NCI-H2196 treated with DMSO at 0.1 percent for 48 hours (cell line): ENCODE measurements around the gene IQSEC1.

Source experiments
- DNase-seq: peaks from one replicate; lab custom pipeline; 2025; ENCODE audit not compliant: unreplicated experiment; lab: John Stamatoyannopoulos, UW

IQSEC1 gene

GRCh38 chr3:12941495-12942023, 131.7 kb downstream of the IQSEC1 start:
- no peak for DNase-seq

DNA sequence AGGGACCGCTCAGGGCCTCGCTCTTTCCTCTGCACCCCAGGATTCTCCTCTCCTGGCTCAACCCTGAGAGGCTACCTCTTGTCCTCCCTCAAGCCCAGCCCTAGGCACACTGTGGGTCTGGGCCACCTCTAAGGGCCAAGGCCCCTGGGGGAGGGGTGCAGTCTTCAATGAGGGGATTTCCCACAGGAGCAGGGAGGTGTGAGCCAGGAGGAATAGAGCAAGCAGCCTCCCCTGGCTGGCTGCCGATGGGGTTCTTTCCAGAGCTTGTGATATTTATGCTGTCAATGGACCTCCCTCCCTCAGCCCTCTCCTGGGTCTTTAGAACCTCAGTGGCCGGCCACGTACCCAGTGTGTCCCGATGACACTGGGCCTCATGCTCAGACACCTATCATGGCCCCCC, 132.4 kb downstream of the IQSEC1 start:
- no peak for DNase-seq

- no peak for DNase-seq
These were observed 134.1 kb downstream of the IQSEC1 start for GRCh38 chr3:12939137-12939536.

- DNase-seq = no peak
These were observed 134.9 kb downstream of the IQSEC1 start for GRCh38 chr3:12938258-12938711.

- no peak for DNase-seq
These were observed 137.1 kb downstream of the IQSEC1 start for GRCh38 chr3:12935861-12936830.

GRCh38 chr3:12935023-12935860, 138.0 kb downstream of the IQSEC1 start:
- DNase-seq = no peak

DNA sequence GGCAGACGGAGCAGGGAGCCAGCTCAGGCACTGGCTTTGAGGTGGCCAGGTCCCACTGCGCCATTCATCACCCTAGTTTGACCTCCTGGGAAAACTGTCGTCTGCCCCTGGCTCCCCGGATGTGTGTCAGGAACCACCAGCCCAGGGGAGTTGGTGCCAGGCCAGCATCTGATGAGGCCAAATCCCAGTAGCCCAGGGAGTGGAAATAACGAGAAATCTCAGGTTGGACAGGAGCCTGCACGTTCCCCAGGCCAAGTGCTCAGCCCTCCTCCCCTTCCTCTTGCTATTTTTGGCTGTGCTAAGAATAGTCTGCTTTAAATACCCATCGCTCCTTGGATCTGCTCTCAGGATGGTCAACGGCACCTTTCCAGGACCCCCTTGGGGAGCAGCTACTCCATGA, 138.8 kb downstream of the IQSEC1 start:
- no peak for DNase-seq

DNA sequence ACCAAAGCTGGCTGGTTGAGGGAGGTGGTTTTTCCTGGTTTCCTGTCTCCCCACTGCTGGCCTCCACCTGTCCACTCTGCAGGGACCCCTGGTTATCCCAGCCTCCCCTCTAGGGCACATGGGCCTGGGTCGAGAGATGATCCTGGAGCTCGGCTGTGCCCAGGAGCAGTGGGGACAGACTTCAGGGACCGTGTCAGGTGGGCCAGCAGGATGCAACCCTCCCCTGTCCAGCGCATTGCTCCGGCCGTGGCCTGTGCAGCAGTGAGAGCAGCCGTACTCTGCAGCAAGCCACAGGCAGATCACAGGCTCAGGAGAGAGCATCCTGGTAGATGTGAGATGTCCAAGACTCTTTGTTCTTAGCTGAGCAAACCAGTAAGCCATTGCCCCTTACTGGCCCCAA, 139.3 kb downstream of the IQSEC1 start:
- DNase-seq = no peak

DNA sequence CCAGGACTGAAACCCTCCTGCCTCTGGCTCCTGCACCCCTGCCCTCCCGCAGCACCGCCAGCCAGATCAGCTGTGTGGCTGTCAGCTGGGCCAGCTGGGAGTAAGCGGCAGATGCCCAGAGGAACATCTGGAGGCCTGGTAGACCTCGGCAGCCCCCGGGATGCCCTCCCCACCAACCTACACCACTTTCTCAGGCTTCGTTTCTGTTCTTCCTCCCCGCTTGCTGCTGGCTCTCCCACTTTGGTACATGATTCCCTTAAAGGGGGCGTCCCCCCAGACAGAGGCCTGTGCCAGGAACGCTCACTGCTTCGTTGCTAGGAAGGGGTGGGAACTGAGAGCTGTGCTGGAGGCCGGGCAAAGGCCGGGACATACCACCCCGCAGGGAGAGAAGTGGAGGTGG, 140.5 kb downstream of the IQSEC1 start:
- no peak for DNase-seq

- no peak for DNase-seq
These were observed 140.9 kb downstream of the IQSEC1 start for GRCh38 chr3:12932347-12932746.

DNA sequence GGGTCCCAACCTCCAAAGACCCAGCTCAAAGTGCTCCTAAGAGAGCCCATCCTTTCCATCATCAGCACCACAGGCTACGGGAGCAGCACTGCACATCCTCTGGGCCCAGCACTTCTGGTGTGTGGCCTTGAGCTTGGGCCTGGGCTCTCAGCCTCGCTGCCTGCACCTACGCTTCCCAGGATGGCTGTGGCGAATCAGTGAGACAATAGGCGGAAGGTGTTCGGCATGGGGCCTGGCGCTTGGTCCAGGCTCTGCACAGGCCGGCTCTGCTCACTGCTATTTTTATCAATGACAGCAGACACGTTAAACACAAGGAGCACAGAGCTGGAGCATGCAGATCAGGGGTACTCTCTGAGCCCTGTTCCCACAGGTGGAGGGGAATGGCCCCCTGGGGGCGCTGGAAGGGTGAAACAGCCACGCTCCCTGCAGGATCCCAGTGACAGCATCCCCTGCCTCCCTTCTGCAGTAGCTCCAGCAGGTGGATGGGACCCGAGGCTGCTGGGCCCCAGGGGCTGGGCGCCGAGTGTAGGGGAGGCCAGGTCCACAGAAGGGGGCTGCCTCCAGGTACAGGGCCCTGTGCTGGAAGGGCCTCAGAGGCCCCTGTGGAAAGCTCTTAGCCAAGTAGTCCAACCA, 141.8 kb downstream of the IQSEC1 start:
- DNase-seq = no peak

- no peak for DNase-seq
These were observed 143.4 kb downstream of the IQSEC1 start for GRCh38 chr3:12929801-12930200.

- DNase-seq = no peak
These were observed 146.6 kb downstream of the IQSEC1 start for GRCh38 chr3:12926660-12927059.

DNA sequence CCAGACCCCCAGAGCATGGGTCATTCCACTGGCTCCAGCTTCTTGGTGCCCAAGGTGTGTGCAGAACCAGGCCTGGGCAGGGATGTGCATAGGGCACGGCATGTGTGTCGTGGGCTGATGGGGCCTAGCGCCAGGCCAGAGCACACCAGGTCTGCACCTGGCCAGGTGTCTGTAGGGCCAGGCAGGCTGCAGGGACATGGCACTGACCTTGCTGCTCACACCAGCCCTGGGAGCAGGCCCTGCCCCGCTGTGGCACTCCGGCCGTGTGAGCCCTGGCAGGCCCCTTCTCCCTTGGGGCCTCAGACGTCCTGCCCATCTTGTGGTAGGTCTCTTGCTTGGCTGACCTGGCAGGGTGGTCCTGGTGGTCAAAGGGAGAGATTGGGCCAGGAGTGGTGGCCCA, 147.6 kb downstream of the IQSEC1 start:
- DNase-seq = no peak

DNA sequence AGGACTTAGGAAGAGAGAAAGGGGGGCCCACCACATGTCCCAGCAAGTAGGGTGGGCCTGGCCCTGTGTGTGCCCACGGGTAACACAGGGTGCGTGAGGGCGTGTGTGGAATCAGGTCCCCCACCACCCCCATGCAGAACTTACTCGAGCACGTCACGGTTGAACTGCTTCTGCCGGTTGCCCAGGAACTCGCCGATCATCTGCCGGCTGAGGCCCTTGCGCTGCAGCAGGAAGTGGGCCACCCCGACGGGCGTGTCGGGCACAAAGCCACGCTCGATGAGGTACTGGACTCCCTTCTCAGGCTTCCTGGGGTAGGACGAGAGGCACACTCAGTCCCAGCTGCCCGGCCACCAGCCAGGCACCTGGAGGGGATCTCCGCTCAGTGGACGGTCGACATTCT, 148.8 kb downstream of the IQSEC1 start:
- no peak for DNase-seq

DNA sequence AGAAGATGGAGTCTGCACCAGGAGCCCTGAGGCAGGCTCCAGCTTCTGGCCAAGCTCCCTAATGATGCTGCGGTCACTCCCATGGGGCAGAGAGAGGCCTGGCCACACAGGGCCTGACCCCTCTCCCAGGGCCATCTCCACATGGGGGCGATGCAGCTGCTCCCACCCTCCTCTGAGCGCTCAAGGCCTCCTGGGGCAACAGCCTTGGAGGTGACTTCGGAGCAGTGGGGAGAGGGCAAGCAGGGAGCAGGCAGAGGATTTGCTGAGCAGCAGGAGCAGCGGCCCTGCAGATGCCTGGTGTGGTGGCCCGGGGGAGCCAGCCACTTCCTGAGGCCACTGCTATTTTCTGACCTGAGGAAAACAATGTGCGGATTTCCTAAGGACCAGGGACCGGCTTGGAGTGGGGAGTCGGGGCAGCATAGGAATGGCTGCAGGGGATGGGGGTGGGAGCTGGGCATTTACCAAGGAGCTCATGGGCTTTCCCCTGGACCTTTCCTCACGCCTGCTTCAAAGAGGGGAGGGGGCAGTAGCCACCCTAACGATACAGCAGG, 150.3 kb downstream of the IQSEC1 start:
- DNase-seq = no peak

DNA sequence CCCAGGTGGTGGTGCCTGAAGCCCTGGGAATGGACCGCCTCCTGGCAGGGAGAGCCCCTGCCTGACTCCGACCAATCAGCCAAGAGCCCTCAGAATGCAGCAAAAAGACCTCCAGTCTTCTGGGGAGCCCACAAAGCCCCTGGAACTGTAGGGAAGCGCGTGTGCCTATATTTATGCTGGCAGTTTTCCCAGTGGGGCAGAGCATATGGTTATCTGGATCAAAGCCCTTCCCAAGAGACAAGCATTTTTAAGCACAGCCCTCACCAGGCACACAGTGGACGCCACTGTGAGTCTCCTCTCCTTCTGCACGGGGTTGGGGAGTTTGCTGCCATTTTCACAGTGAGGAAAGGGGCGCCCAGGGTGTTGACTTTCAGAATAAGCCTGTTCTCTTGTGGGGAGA, 150.9 kb downstream of the IQSEC1 start:
- no peak for DNase-seq

GRCh38 chr3:12921736-12922135, 151.5 kb downstream of the IQSEC1 start:
- DNase-seq = no peak

GRCh38 chr3:12920967-12921366, 152.3 kb downstream of the IQSEC1 start:
- no peak for DNase-seq

DNA sequence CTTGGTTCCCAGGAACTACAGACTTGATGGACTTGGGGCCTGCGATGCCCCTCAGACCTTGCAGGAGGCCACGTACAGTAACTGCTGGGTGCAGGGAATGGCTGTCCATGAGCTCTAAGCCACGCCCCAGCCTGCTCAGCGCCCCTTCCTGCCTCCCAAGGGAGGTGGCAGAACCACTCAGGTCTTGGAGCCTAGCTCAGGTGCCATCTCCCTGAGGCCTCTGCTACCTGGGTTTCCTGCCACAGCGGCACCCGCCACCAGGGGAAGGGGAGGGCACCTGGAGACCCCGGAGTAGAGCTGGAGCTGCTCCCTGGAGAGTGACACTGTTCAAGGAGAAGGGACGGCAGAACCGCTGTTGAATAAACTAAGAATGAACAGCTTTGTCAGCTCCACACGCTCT, 154.0 kb downstream of the IQSEC1 start:
- DNase-seq = no peak

DNA sequence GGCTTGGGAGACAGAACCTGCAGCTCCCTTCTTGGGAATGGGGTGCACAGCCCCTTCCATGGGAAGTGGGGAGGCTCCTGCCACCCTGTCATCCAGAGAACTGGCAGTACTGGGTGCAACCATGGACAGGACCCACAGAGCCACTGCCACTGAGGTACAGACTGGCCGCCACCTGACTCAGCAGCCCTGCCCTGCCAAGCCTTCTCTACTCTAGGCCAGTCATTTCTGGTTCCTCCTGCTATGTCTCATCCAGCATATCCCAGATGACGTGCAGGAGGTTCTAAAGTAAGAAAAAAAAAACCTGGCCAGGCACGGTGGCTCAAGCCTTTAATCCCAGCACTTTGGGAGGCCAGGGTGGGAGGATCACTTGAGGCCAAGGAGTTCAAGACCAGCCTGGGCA, 155.0 kb downstream of the IQSEC1 start:
- no peak for DNase-seq
